ENCODE results near the gene PRELP.

Gene PRELP

DNA sequence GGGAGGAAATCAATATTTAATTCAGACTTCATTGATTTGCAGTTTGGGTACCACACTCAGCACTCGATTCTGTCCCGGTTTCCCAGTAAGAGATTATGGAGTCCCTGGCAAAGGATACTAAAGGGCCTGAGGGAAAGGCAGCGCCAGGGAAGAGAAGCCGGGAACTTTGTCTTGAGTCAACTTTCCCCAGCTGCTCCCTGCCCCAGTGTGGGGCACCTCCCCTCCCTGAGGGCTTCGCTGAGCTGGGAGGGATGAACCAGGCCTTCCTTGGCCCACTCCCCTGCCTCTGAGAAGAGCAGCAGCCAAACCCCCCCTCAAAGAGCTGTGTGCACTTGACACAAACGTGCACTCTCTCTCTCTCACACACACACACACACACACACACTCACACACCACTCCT, 51.0 kb downstream of the PRELP start:
- DNase-seq = no peak

DNA sequence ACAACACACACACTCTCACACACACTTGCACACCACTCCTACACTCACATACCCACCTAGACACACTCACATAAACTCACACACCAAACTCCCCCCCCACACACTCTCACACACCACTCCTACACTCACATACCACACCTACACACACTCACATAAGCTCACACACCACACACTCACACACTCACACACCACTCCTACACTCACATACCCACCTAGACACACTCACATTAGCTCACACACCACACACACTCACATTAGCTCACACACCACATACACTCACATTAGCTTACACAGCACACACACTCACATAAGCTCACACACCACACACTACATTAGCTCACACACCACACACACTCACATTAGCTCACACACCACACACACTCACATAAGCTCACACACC, 51.4 kb downstream of the PRELP start:
- no peak for DNase-seq

DNA sequence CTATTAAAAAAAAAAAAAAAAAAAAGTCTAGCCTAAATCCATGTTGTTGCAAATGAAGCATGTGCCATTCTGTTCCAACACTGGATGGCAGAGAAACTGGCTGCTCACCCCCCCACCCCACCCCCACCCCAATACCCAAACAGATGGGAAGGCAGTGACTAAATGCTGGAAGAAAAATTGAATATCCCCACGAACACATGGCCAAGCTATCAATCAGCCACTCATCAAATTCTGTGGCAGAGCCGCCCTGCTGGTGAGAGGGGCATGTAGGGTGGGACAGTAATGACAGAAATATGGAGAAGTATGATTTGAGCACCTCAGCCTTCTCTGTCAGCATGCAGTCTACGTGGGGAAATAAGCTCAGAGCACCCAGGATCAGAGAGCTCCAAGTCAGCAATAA, 52.5 kb downstream of the PRELP start:
- no peak for DNase-seq

DNA sequence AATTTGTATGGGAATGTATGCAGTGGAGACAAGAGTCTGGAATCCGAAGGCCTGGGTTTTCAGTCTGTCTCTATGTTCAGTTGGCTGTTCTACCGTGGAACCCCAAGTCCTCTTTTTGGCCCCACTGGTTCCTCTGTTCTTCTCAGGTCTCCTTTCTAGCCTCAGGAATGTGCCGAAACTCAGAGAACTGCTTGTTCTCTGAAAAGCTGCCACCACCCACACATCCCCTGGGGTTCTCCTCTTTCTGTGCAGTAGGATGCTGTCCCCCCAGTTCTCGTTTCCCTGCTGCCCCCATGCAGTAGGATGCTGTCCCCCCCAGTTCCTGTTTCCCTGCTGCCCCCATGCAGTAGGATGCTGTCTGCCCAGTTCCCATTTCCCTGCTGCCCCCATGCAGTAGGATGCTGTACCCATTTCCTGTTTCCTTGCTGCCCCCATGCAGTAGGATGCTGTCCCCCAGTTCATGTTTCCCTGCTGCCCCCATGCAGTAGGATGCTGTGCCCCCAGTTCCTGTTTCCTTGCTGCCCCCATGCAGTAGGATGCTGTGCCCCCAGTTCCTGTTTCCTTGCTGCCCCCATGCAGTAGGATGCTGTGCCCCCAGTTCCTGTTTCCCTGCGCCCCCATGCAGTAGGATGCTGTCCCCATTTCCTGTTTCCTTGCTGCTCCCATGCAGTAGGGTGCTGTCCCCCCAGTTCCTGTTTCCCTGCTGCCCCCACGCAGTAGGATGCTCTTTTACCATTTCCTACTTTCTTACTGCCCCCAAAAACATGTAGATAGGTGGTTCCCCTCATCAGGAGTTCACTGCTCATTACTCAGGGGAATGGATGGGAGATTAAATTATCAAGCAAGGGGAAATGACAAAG, 53.6 kb downstream of the PRELP start:
- no peak for DNase-seq

DNA sequence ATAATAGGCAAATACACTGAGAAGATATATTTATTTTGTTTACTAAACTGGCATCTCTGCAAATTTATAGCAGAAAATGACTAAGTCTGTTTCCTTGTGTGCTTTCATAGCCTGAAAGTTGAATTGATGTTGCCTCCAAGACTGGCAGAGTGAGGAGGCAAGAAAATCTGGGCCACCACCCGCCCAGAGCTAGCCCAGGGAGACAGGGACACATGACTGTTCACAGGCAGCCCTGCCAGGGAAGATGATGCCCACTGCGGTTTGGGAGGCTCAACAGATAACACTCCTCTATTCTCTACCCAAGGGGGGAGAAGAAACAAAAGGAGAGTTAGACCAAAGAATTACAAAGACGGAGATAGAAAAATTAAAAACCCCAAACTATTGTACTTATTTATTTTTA, 55.5 kb downstream of the PRELP start:
- DNase-seq = no peak

DNA sequence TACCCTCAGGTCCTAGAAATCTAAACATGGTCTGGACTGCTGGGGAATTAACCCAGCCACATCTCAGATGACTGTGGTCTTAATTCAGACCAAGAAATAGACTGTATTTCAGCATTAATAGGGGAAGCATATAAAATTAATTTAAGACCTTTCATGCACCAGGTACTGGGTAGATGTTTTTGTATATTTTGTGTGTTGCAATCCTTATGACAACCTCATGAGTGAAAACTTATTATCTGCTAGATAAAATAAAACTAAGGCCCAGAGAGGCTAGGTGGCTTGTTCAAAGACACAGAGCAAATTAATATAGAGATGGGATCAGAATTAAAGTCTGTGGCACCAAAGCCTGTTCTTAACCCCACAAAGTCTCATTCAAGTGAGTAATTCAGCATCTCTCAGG, 58.4 kb downstream of the PRELP start:
- DNase-seq = no peak

DNA sequence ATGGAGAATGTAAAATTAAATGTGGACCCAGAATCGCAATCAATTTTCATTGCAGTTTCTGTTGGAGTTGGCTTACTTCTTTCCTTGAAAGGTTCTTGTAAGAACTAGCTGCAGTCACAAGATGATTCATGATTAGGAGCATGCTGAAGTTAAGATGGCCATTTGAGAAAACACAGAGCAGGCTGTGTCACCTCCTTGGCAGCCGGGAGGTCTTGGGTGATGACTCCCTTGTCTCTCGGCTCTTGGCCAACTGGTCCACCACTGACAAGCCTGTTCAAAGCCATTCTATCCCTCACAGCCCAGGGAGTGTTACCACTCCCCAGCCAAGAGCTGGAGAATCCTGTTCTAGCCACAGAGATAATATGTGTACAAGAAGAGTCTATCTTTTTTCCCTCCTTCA, 58.9 kb downstream of the PRELP start:
- no peak for DNase-seq

DNA sequence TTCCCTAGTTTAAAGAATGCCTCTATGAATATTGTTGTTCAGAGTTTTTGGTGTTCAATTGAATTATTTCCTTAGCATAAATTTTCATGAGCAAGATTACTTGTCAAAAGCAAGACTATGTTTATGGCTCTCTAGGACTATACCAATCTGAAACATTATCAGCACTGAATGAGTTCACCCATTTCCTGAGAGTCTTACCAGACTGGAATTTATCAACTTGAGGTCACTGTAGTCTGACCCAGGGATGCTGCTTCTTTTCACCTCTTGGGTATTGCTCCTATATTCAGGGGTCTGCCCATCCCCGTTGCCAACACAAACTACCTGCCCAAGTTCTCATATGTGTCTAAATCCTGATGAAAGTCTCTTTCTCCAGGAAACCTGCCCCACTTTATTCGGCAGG, 61.0 kb downstream of the PRELP start:
- DNase-seq = no peak

DNA sequence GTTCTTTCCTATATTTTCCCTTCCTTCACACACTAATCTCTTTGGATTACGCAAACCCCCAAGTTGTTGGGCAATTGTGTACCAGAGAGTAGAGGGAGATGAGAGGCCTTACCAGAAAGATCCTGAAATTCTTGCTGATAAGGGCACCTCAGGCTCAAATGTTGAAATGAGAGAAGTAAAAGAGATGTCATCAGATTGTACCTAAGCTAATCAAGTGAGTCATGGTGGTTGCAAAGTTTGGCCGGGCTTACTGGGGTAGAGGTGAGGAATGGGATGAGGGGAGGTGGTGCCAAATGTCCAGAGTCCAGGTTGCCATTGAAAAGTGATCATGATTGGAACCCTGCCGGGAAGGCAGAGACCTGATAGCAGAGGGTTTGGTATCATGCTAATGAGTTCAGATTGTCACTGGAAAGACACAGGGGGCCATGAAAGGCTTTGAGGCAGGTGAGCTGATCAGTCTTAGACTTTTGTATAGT, 61.4 kb downstream of the PRELP start:
- DNase-seq = peak; percentile 28

DNA sequence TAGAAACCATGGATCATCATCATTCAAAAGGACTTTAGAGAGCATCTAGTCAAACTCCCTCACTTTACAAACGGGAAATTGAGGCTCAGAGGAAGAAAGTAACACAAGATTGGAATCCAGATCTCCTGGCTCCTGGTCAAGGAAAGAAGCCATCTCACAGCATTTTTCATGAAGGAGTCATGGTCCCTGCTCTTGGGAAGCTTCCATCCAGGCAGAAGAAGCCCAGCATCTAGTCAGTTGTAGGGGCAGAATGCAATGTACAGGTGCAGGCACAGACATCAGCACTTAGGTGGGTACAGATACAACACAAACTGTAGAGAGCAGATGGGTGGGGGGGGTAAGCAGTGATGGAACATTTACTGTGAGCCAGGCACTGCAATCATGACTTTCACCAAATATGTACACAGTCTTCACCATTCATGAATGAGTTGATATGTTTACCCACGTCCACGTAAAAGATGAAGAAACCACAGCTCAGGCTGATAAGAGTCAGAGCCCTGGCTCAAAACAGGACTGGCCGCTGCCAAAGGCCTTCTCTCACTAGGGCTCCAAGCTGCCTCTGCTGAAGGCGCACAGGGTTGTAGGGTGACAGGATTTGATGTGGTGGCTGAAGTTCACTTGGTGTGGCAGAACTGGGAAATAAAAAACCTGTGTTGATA, 62.3 kb downstream of the PRELP start:
- DNase-seq = no peak

DNA sequence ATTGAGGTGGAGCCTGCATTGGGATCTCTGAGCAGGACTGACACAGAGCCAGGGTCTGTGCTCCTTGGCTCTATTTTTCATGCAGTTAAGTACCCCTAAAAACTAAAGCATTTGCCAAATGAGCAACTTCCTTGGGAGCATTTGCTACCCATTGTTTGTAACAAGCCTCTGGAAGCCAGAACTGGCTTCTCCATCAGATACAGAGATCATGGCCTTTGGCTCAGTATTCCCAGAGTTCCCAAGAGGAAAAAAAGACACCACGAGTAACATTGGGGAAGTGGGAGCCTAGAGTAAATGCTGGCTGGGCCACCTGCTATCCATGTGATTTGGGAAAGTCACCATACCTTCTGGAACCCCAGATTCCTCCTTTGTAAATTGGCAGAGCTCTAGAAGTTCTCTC, 63.1 kb downstream of the PRELP start:
- DNase-seq = no peak

DNA sequence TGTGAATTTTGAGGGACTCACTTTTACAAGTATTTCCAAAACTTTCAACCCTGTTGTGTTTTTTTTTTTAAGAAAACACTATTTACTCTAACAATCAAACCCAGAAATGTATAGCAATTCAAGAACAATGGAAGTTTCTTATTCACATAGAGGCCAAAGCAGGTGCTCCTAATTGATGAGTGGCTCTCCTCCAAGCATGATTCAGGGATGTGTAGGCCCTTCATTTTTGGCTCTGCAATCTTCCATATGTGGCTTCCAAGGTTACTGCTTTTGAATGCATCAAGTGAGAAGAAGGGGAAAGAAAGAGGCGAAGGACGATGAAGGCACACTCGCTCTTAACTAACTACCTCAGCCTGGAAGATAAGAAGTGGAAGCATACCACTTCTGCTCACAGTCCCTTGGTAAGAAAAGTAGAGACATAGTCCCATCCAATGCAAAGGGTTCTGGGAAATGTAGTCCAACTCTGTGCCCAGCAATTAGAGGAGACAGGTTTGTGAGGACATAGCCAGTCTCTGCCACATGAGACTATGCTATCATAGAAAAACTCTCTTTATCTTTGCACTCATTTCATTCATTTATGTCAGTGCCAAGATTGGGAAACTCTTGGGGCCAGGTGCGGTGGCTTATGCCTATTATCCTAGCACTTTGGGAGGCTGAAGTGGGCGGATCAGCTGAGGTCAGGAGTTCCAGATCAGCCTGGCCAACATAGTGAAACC, 64.4 kb downstream of the PRELP start:
- no peak for DNase-seq
